ENCODE results near the gene POLR3E.

- no peak for TF ChIP-seq PATZ1 (CRISPR knock-in tag; IDR thresholded peaks at IDR 0.05; ENCODE audit: borderline replicate concordance)
- no peak for TF ChIP-seq ZFP3 (CRISPR knock-in tag; IDR thresholded peaks at IDR 0.05)
- TF ChIP-seq ZNF70 (CRISPR knock-in tag; IDR thresholded peaks at IDR 0.05), result no peak
- no peak for TF ChIP-seq ESRRG (CRISPR knock-in tag; IDR thresholded peaks at IDR 0.05)
- no peak for TF ChIP-seq SNAI2 (CRISPR knock-in tag; IDR thresholded peaks at IDR 0.05)
- no peak for TF ChIP-seq TSHZ2 (CRISPR knock-in tag; IDR thresholded peaks at IDR 0.05)
- TF ChIP-seq ZNF565 (CRISPR knock-in tag; conservative IDR thresholded peaks at IDR 0.05; ENCODE audit: low read depth), result no peak
- TF ChIP-seq ZNF8 (CRISPR knock-in tag; IDR thresholded peaks at IDR 0.05), result no peak
Measured at GRCh38 chr16:22260490-22260889, 36.7 kb upstream of the POLR3E start.
